GM19324 (cell line): ENCODE measurements around the gene PKD1.
"Not testable (repeated sequence)": the region's sequence is repeated elsewhere in the genome, so short reads cannot be mapped to it uniquely, and the experiment has no call there.

Experiments used
- ATAC-seq: cut with Tn5 transposase; IDR thresholded peaks from one replicate; pipeline ENCODE4 v1.9.1; 2021; ENCODE audit warnings: mild to moderate bottlenecking, moderate library complexity; ENCODE audit not compliant: unreplicated experiment, low FRiP score

The PKD1 gene

DNA sequence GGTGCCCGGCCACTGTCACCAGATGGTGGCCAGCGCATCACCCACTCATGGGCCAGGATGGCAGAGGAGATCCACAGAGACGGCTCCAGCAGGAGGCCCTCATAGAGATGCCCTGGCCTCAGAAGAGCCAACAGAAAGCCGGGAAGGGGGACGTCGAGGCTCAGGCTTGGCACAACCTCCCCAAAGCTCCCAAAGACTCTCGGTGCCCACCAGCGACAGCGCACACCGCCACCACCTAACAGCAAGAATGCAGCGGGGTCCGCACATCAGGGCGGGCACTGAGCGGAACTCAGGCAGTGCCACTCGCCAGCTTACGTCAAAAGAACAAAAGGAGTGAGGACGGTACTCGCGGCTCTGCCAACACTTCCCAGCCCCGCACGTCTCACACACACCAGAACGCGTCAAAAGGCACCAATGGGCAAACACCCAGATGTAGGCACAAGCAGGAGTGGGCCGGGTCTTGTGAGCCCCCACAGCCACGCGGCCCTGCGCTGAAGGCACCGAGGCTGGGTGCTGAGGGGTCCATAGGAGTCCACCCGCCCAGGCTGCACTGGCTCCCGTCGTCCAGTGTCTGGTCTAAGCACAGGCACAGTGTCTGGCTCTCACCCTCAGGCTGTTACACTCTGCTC lies 8.7 kb downstream of the PKD1 start:
- ATAC-seq, result not testable (repeated sequence)

DNA sequence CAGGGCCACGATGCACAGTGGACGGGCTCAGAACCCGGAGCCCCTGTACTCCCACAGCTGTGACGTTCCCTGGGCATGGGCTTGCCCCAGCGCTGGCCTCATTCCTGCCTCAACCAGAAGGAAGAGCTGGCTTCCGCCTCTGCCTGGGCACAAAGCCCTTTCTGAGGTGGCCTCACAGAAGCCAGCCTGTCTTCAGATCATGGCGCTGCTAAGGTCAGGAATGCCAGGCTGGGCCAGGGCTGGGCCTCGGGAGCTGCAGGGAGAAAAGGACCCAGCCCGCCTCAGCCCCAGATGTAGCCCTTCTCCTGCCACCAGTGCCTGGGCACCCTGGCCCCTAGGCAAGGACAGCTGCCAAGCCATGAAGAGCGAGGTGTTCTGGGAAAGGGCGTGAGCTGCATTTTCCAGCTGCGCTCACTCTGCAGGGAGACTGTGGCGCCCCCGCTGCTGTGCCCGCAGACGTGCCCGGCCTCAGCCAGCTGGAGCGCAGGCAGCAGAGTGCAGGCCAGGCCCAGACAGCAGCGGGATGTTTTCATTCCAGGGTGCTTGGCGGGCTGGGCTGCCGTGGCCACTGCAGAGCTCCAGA lies 9.4 kb downstream of the PKD1 start:
- ATAC-seq, result not testable (repeated sequence)

DNA sequence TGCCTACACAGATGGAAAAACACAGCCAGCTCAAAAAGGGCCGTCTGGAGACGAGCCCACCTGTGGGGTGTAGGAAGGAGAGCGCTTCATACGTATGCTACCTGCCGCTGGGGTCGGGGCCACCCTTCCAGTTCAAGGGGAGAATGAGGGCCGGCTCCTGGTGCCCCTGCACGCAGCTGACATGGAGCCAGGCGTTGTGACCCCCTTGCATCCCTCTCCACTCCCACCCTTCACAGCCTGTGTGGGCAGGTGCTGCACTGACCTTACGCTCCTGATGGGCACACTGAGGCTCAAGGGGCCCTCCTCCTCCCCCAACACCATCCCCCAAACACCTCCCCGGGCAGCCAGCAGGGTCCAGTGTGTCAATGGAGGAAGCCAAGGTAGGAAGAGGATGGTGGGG lies 10.1 kb downstream of the PKD1 start:
- ATAC-seq, result not testable (repeated sequence)

DNA sequence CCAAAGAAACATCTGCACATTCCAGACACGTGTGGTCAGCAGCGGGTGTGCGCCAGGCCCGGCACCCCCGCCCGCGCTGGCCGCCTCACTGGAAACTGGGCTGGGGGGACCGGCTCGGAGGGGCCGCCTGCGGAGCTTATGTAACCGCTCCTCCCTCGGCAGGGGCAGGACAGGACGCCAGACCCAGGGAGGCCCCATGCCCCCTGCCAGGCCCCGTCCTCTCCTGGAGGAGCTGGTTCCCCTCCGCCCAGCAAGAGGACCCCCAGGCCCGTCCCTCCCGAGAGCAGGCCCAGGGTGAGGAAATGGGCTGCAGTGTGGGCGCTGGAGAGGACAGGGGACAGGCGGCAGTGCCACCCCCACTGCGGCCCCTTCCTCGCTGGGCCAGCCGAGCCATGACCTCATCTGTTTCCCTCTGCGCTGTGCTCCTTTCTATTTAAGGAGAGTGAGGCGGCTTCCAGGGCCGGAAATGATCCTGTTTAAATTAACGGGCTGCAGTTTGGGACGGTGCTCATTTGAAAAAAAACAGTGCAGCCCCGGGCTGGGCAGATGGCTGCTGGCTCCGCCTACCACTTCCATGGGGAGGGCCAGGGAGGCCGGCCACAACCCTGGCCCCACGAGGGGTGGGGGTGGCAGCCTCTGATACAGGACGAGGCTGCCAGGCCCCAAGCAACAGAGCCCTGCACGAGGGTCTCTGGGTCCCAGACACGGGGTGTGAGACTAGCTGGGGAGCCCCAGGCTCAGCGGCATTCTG lies 10.8 kb downstream of the PKD1 start:
- ATAC-seq, result not testable (repeated sequence)

DNA sequence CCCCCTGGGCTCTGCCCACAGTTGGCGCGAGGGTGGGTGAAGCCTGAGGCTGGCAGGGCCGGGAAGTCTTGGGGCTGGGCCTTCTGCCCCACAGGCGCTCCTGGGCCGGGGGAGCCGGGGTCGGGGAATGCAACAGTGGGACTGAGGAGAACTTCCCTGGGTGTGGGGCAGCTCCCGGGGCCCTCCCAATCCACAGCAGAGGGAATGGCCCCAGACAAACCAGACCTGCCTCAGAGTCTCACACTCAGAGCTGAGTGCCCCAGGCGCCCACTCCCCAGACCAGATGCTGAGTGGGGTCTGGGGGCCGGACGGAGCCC lies 11.4 kb downstream of the PKD1 start:
- ATAC-seq, result not testable (repeated sequence)

DNA sequence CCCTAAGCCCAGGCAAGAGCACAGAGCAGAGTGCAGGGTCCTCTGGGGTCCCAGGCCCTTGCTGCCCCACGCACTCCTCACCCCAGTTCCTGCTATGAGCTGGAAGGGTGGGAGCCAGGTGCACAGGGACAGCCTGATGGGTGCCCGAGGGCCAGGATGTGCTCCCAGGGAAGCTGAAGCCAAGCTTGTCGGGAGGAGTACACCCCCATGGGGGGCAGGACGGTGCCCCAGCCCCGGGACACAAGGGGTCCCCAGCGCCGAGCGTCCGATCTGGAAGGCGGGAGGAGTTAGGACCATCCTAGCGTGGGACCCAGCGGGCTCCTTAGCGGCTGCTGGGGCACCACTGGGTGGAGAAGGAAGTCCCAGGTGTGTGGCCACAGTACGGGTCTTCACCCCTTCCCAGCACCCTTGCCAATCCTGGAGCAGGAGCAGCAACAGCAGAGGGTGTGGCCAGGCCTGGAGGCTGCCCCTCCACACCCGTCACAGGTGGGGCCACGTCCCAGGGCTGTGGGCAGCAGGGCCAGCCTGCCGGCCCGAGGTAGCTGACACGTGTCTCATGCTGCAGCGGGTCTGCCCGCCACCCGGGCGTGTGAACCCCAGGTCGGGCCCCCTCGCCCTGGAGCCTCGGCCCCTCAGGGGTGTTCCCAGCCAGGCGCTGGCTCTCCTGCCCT lies 11.9 kb downstream of the PKD1 start:
- ATAC-seq, result not testable (repeated sequence)

DNA sequence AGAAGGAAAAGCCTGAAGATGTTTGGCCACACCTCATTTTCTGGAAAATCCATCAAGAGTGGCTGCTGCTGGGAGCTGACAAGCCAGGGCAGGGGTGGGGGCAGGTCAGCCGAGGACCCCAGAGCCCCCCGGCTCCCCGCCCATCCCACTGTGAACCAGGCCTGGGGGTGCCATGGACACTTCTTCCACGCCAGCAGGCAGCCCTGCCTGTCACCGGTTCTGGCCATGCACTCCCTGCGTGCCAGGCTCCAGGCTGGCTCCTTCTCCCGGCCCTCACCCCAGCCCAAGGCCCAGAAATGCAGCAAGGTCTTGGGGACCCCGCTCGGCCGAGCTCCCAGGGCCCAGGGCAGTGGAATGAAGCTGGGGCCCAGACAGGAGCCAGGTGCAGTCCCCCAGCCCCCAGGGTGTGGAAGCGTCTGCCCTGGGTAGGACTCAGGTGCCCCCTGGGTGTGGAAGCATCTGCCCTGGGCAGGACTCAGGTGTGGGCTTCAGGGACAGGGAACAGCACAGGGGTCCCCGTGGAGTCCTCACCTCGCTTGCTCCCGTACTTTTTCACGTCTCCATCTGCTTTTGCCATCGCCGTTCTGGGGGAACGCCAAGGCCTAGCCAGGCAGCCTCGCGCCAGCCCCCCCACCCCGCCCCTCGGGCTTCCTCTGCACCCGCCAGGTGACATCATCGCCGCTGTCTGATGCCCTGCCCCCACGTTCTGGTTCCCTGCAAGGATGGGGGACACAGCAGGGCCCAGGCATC lies 12.6 kb downstream of the PKD1 start:
- ATAC-seq, result not testable (repeated sequence)

DNA sequence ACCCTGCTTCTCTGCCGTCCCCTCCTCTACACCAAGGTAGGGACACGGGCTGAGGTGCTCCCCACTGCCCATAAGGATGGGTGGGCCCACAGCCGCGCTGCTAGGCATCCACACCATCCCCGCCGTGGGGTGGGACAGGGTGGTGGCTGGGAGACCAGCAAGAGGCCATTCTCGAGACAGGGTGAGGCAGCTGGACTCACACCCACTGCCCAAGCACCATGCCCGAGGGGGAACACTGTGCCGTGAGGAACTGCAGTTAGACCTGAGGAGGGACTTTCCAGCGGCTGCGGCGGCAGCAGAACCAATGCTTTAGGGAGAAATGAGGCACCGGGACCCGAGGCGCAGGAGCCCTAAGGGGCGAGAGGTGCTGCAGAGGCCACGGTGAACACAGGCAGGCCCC lies 13.3 kb downstream of the PKD1 start:
- no peak for ATAC-seq

DNA sequence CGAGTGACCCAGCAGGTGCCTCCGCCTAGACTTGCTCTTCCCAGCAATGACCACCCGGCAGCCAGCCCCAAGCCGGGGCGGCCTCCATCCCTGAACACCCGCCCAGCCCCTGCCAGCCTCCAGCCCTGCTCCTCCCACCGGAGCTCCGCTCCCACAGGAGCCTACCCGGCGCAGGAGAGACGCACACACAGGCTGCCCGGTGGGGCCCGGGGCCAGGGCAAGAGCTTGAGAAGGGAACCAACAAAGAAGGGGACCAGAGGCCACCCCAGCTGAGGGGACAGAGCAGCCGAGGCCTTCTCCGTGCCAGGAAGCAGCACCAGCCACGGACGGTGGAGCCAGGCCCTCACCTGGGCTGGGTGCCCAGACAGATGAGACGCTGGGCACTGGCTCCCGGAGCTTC lies 13.8 kb downstream of the PKD1 start:
- ATAC-seq, result no peak

DNA sequence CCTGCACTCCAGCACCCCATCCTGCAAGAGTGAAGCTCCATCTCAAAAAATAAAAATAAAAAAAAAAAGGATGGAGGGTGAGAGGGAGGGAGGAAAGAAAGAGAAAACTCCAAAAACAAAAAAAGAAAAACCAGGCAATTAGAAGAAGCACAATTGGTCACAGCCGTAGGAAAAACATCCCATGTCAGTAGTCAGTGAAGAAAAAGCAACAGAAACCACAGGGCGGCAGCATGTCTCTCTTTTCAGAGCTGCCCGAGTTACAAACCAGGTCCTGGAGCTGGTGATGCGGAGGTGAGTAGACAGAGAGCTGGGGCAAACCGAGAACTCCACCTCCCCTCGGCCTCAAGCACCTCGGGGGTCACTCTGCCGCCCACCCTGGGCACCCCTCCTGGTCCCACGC lies 14.4 kb downstream of the PKD1 start:
- not testable (repeated sequence) for ATAC-seq

DNA sequence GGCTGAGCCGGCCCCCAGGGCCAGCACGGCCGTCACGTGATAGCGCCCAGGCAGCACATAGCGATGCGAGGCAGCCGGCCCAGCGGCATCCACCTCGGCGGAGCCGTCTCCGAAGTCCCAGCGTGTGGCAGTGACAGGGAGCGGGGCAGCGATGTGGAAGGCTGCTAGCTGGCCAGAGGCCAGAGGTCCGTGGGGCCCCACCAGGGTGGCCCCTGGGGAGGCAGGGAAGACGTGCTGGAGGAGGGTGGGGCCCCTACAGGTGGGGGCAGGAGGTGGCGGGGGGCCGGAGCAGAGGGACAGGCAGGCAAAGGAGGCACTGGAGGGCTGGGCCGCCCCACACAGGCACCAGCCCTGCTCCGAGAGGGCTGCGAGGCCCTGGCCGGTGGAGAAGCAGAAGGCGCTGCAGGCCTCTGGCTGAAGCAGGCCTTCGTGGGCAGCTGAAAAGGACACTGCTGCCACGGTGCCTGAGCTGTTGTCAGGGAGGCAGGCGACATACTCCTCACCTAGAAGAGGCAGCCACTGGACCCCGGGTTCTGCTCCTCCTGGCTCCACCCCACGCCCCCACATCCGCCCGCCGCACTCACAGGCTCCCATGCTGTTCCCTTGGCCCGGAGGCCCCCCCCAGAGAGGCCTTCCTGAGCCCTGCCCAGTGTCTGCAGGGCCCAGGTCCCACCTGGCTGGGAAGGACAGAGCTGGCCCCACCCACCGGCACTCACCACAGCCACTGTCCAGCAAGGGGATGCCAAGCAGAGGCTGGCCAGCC lies 17.6 kb downstream of the PKD1 start:
- not testable (repeated sequence) for ATAC-seq

DNA sequence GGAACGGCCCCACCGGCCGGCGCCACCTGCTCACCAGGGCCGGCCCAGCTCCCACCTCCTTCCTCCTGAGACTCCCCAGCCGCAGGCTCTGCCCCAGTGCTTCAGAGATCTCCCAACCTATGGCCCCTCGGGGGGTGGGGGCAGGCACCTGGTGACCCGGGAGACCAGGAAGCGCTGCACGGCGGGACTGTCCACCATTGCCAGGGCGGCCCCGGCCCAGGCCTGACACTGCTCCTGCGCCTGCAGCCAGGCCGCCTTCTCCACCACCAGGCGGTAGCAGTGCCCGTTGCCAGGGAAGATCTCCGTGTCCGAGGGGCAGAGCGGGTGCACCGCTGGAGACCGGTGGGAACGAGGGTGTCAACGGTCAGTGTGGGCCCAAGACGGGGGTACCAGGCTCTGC lies 18.4 kb downstream of the PKD1 start:
- not testable (repeated sequence) for ATAC-seq

DNA sequence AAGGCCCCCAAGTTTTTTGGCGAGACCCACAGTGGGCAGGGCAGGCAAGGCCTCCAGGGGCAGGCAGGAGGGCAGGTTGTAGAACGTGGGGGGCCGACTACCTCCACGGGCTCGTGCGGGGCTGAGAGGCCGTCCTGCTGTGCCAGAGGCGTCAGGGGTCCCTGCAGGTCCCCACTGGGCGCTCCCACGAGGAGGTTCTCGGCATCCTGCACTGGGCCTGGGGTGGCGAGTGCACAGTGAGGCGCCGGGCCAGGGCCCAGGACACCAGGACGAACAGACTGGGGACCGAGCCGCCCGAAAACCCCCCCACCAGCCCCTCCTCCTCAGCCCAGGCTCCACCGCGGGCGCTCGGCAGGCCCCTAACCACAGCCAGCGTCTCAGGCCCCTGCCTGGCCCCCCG lies 19.3 kb downstream of the PKD1 start:
- not testable (repeated sequence) for ATAC-seq

DNA sequence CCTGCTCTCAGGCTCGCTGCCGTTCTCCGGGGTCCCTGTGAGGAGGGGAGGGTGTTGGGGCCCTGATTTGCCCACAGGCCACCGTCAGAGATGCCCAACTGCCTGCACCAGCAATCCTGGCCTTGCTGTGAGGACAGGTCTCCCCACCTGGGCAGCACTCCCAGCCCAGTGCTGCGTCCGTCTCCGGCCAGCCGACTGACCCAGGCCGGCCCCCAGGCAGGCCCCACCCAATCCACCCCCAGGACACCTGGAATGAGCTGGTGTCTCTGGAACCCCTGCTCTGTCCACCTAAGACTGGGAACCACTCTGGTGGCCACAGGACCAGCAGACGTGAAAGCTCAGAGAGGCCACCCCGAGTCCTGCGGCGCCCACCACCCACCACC lies 20.1 kb downstream of the PKD1 start:
- ATAC-seq, result no peak

DNA sequence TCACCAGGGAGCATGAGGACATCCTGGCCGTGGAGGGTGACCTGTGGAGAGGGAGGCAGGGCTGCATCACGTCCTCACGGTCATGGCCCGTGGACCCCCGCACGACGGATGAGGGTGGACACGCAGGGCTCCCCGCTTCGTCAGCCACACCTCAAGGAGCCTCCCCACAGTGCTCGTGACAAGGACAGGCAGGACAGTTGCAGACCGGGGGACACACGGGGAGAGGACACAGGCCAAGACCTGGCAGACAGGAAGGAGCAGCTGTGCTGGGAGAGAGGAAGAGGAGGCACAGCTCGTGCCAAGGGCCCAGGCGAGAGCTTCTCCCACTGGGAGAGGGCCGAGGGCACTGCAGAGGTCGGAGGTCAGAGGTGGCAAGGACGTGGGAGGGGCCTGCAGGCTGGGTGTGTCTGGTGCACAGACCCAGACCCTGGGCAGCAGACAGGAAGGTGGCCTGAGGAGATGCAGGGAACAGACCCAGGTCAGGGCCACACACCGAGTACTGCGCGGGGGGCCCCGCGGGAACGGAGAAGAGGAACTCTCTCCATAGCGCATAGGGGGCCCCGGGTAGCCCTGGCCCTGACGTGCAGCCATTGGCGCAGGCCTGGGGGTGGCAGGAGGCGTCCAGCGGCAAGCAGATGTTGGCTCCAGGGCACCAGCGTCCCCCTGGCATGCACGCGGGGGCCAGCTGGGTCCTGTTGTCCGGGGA lies 20.7 kb downstream of the PKD1 start:
- not testable (repeated sequence) for ATAC-seq

DNA sequence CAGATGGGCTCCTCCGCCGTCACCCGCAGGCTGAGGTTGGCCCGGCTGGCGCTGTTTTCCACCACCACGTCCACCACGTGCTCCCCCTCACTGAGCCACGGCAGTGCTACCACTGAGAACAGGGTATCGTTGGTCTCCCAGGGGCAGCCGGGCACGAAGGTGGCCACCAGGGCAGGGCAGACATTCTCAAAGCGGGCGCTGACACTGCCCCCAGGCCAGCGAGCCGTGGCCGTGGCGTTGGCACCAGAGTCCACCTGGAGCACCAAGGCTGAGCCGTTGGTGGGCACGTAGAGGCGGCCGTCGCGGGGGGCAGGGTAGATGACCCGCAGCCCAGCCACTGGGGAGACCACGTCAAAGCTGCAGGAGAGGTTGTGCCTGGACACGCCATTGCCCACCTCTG lies 21.5 kb downstream of the PKD1 start:
- not testable (repeated sequence) for ATAC-seq

DNA sequence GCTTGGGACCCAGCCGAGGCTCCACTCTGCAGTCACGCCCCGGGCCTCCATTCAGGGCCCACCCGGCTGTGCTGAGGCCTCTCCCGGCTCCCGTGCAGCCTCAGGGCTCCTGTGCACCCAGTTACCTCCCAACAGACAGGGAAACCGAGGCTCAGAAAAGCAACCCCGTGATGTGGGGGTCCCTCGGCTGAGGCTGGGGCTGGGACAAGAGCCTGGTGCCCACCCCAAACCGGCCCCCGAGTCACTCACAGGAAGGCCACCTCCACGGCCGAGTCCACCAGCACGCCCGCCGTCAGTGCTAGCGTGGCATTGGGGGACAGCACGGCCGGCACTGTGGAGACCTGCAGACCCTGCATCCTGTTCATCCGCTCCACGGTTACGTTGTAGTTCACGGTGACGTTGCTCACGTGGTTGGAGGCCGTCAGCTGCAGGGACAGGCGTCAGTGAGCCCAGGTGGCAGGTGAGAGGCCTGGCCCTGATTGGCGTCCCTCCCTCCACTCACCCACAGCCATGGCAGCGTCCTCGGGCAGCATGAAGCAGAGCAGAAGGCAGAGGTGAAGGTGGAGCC lies 23.1 kb downstream of the PKD1 start:
- not testable (repeated sequence) for ATAC-seq

DNA sequence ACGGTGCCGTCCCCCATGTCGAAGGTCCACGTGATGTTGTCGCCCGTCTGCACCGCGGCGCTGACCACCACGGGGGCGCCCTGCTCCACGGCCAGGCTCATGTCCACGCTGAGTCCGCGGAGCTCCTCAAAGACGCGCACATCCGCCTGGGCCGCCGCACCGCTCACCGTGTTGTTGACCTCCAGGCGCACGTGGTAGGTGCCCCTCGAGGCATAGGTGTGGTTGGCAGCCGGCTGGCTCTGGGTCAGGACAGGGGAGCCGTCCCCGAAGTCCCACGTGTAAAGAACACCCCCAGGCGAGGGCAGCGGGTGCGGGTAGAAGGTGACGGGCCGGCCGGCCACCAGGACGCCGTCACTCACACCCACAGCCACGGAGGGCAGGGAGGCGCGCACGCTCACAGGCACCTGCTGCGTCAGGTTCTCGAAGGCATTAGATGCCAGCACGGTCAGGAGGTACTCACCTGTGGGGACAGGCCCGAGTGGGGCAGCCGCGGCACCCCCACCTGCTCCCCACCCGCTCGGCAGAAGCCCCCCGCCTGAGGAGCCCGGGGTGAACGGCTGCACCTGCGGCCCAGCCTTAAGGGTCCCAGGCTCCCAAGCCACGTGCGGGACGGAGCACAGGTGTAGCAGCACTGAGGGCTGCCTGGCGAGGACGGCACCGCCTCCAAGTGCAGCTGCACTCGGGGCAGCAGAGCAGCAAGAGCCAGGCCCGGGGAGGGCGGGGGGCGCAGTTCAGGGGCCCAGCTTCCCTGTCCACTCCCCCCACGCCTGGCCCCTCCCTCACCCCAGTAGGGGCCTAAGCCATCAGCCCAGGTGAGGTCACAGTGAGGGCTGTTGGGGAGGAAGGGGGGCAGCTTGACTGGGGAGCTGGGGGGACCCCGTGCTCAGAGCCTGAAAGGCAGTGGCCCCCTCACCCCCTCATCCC lies 24.0 kb downstream of the PKD1 start:
- not testable (repeated sequence) for ATAC-seq
